NCI-H1417 (cell line): Measurements from ENCODE around the gene AUH.
A peak's percentile ranks its signal among the peaks of the same experiment; 100 is the strongest.
"Not testable (repeated sequence)": the region's sequence is repeated elsewhere in the genome, so short reads cannot be mapped to it uniquely, and the experiment has no call there.

Experiments
- DNase-seq, 3 experiments: peaks; one replicate each; lab custom pipeline; 2025; lab: John Stamatoyannopoulos, UW

Gene AUH

DNA sequence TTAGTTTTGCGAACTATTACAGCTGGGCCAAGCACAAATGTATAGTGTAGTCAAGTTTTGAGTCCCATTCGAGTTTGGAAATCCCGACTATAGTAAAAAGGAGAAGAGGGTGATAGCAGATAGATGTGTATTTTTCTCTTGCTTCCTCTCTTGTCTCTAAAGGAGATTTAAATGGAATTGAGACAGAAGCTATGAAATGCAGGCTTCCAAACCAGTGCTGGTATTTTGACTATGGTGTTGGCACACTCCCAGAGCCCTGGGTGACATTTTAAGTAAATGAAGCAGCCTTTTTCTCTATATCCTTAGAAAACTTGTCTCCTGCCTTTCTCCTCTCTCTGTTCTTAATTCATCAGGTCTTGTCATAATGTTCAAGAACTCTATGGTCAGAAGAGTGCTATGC is 17.7 kb upstream of the AUH start:
- DNase-seq = no peak

DNA sequence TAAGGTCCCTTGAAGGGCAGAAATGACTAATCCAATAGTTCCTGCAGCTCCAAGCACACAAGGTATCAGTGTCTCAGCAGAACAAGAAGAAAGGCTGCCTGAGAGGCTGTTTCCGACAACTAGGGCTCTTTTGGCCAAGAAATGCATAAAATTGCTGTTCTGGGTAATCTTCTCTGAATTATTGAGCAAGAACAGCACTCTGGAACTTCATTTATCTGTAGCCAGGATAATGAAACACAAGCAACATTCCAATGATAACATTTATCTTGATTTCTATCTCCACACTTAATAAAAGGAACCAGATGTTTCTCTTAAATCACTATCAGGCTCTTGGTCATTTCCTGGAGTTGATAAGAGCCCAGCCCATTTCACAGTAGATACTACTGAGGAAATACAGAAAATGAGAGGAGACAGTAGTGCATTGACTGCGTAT is 17.0 kb upstream of the AUH start:
- no peak for DNase-seq

DNA sequence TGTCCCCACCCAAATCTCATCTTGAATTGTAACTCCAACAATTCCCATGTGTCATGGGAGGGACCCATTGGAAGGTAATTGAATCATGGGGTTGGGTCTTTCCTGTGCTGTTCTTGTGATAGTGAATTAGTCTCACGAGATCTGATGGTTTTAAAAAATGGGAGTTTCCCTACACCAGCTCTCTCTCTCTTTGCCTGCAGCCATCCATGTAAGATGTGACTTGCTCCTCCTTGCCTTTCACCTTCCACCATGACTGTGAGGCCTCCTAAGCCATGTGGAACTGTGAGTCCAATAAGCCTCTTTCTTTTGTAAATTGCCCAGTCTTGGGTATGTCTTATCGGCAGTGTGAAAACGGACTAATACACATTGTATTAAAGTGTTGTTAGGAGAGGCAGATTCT is 16.3 kb upstream of the AUH start:
- not testable (repeated sequence) for DNase-seq

DNA sequence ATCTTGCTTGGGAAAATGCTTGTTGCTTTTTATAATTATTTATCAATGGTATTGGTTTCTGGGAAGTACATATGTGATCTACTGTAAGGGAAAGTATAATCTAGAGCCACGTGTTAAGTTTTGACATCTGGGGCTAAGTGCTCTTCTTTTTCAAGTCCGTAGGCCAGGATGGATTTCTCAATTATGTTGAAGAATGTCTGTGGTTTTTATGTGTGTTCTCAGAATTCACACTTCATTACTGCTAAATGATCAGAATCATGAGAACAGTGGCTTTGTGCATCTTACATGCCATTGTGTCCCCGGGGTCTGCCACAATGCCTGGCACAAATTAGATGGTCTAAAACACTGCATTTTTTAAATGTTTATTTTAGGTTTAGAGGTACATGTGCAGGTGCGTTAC is 14.5 kb upstream of the AUH start:
- no peak for DNase-seq

DNA sequence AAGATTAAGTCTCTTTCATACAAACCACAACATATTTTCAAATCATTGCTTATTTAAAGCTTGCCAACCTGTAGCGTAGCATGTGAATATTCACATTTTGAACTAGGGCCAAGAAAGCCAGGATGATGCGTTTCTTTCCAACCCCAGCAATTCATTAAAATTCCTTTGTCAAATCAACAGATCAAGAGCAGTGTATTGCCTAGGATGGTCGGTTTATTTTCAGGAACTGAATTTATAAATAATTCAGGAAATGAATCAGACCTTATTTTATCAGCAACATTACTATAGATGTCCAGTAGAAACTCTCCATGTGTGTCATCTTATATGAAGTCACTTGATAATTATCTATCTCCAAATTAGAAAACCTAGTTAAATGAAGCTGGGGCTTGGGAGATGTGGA is 13.2 kb upstream of the AUH start:
- DNase-seq = no peak

DNA sequence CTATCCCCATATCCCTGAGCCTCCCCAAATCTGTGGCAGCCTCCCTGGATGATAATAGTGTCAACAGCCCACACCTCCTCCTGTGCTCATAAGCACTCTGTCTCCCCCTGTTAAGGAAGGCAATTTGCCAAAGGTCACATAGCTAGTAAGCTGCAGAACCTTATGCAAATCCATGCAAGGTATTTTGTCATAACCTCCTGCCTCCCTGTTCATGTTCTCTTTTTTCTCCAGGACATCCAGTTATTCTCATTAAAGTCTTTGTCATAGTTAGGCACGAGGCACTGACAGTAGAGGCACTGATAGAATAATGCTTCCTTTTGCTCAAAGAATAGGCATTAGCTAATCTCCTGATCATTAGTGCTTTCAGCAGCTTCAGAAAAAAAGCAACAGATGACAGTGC is 10.2 kb upstream of the AUH start:
- DNase-seq = no peak

DNA sequence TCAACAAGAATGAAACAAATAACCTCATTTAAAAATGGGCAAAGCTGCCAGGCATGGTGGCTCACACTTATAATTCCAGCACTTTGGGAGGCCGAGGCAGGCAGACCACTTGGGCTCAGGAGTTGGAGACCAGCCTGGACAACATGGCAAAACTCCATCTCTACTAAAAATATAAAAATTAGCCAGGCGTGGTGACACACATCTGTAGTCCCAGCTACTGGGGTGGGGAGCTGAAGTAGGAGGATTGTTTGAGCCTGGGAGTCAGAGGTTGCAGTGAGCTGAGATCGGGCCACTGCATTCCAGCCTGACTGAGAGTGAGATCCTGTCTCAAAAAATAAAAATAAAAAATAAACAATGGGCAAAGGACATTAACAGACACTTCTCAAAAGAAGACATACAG is 8.3 kb upstream of the AUH start:
- DNase-seq = not testable (repeated sequence)

DNA sequence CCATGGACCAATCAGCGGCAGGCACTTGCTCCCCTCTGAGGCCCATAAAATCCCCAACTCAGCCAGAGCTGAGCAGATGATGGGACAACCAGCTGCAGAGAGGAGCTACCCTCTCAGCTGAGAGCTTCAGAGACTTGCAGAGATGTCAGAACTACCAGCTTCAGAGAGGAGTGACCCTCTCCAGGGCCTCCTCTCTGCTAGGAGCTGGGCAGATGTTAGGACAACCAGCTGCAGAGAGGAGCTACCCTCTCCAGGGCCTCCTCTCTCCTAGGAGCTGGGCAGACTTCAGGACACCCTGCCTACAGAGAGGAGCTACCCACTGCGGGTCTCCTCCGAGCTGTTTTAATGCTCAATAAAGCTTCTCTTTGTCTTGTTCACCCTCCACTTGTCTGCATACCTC is 3.0 kb upstream of the AUH start:
- no peak for DNase-seq

DNA sequence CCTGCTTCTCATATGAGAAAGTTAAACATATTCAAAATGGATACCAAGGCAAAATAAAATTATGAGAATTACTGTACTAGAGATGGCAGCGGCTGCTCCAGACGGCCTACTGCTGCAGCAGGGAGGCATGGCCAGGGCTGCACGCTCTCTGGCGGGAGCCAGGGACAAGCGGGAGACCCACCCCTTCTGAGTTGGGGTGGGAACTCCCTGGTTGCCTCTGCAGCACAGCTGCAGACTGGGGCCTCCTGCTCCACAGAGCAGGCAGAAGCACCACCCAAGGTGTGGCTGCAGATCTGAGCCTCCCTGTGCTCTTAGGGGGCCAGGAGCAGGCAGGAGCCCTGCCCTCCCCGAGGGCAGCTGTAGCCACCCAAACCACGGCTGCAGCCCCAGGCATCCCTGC is 2.3 kb upstream of the AUH start:
- no peak for DNase-seq

DNA sequence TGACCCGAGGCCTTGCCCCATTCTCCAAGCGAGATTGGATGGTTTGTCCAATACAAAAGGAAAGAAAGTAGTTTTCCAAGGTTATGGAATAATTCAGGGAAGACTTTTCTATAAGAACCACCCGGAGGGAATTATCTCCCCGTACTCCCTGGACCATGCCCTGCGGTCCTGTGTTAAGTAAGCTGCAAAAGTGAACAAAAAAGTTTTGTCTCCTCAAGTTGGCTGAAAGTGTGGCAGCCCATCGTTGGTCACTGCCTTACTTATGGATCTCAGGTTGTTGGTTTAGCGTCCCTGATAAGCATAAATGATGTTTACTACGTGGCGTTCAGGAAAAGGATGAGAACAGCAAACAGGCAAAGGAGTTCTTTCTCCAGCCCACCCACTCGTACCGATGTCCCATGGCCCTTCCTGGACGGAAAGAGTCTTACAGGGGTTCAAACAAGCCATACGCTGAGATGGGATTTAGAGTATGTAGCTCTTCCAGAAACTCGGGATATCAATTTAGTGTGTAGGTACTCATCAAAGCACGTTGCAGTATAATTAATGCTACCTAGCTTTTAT is 413 bp upstream of the AUH start:
- no peak for DNase-seq

DNA sequence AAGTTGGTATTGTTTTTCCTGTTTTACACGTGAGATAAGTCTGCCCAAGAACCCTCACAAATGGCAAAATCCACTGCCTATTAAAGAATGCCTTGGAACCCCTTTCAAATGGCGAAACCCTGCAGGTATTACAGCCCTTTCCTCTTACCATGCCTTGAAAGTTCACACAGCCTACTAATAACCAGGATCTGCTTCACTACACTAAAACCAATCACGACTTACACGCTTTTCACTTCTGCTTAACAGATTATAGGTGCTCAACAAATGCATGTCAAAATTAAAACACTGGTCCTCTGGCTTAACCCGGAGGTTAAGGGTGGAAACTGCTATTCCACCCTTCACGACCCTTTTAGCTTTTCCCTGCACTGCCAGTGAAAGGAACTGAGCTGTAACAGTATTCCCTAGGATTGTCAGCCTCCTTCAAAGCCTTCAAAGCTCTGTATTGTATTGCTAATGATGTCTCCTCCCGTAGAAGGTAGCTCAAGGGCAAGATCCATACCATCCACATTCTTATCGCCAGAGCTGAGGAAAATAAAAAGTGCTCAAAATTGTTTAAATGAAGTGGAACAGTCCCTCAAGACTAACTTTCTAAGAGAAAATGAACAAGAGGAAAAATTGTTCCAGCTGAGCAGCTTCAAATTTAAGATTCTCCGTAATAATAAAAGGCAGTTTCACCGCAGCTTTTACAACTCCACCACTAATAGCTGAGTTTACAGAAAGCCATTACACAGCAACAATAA is 997 bp downstream of the AUH start:
- peak; percentile 36 to 78 (median 44) for DNase-seq

DNA sequence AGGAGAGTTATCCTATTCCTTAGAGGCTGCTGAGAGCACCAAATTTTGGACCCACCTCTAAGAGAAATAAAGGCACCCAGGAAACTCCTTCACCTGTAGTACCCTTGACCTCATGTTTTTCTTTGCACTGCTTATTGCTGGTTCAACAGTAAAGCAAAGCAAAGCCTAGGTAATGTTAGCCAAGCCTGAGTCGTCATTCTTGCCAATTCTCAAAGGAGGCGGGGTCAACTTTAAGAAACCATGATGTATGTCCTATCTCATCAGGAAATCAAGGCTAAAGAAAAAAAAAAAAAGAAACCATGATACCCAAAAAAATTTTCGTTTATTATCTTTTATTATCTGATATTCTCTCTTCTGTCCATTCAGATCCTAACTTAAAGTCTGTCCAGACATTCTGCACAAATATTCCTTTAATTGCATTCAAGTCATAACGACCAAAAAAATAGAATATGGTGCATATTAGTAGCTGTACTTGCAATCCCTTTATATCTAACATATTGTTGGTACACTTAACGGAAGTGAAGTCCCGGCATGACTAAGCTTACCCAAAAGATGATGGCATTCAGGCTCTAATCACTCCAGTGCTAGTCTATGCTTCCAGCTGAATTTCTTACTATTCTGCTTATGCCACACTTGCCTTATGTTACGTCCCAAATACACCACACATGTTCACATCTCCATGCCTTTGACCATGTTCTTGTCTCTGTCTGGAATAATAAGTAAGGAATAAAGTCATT is 1.8 kb downstream of the AUH start:
- DNase-seq = no peak

DNA sequence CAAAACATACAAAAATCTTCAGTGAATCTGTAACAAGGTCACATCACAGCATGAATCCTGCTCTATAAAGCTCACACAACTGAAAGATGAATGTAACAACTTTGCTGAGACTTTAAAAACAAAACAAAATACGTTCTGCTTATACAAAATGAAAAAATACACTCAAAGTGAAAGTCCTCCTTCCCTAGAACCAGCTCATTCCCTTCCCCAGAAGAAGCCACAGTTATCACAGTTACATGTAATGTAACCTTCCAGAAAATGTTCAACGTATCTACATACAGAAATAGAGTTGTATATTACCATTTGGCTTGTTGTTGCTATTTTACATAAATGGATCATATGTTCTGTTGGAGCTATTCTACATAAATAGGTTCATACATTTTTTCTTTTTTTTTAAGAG is 2.6 kb downstream of the AUH start:
- no peak for DNase-seq

DNA sequence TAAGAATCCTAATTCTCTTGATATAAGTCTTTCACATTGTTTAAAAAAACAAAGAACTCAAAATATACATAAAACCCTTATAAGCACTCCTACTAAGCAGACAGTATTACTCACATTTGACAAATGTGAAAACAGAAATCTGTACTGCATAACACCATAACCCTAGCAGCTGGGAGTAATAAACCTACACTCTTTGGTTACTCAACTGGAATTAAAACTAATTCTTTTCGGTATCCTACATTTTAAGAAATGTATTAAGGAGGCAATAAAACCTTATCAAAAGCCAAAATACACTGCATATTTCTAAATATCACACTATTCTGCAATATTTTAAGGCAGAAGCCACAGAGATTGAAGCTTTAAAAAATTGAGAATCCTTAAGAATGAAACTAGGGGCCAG is 6.8 kb downstream of the AUH start:
- no peak for DNase-seq

DNA sequence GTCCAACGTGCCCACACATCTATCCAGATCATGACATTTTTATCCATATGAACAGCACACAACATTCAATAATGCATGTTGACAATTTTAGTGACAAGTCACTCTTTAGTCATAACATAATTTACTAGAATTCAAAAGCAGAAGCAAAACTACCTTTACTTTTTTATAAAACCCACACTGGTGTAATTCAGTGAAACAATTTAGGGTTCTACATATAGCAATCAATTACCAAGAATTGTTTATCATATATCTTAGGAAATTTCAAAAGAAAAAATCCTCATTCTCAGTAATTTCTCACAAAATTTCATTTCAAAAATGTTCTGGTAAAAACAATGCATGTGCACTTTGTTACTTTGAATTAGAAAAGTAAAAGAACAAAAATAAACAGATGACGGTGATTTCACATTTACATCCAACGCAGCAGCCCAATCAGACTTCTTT is 12.6 kb downstream of the AUH start:
- no peak for DNase-seq

DNA sequence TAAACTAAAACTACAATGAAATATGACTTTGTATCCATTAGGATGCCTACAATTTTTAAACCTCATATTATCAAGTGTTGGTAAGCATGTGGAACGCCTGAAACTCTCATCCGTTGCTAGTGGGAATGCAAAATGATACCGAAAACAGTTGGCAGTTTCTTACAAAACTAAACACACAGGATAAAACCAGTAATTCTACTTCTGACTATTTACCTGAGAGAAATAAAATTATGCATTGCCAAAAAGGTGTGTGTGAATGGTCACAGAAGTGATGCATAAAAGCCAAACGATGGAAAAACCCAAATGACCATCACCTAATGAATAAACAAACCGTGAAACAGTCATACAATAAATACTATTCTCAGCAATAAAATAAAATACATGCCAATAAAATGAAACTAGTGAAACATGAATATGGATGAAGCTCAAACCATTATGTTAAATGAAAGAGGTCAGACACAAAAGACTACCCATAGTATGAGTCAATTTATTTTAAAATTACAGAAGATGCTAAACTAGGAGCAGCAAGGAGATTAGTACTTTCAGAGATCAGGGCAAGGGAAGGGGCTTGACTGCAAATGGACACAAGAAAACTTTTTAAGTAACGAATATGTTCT is 13.4 kb downstream of the AUH start:
- no peak for DNase-seq

DNA sequence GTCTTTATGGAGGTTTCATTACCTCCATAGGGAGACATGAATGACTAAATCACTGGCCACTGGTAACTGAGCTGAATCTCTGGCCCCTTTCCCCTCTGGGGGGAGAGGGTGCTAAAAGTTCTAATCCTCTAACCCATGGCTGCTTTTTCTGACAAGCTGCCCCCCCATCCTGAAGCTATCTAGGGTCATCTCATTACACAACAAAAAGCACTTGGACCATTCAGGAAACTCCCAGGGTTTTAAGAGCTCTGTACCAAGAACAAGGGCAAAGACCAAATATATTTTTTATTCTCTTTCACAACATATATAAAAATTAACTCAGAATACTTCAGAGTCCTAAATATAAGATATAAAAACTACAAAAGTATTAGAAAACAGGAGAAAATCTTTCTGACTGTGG is 14.3 kb downstream of the AUH start:
- DNase-seq = no peak

DNA sequence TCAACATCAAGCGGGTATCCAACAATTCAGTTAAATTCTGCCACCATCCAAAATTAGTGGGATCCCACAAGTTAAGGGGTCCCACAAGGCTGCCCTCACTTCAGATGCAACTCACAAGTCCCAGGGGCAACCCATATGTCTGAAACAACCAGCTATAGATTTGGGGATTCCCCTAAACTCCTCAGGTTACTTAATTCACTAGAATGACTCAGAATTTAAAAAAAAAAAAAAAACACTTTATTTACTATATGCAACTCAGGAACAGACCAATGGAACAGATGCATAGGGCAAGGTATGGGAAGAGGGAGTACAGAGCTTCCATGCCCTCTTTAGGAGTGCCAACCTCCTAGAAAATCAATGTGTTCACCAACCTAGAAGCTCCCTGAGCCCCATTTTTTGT is 15.1 kb downstream of the AUH start:
- no peak for DNase-seq

DNA sequence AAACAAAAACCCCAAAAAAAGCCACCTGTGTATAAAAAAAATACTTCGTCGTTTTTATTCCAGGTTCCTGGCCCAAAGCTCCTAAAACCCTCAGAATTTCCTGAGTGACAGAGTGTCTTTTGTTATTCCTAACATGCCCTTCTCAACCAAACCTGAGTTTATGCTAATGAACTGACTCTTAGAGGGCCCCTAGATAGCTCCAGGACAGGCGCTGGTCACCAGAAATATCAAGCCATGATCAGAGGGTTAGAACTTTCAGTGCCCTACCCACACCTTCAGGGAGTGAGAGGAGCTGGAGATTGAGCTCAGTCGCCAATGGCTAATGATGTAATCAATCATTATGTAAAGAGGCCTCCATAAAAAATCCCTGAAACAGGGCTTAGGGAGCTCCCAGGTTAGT is 15.7 kb downstream of the AUH start:
- no peak for DNase-seq

DNA sequence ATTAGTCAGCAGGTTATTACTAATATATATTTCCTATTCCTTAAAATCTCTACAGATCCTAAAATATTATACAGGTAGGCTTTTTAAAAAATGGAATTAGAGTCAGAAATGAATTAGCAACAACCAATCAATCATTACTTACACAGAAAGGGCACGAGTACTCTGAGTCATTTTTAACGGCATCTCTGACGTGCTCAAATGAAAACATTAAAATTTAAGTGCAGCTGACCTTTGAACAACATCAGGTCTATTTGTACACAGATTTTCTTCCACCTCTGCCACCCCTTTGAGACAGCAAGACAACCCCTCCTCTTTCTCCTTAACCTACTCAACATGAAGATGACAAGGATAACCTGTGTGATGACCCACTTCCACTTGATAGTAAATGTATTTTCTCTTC is 19.1 kb downstream of the AUH start:
- DNase-seq = no peak

DNA sequence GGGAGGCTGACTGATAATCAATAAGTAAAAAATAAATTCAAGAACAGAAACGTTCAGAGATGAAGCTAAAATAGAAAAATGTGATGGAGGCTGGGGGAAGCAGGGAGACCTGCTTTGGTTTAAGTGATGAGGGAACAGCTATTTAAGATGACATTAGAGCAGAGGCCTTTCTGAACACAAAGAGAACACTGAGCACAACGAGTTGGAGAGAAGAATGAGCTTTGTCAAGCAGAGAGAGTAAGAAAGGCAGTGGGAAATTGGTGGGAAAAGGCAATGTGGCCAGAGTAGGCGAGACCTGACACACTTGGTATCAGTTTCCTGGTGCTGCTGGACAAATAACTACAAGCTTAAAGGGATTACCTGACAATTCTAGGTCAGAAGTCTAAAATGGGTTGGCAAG is 20.0 kb downstream of the AUH start:
- DNase-seq = no peak

DNA sequence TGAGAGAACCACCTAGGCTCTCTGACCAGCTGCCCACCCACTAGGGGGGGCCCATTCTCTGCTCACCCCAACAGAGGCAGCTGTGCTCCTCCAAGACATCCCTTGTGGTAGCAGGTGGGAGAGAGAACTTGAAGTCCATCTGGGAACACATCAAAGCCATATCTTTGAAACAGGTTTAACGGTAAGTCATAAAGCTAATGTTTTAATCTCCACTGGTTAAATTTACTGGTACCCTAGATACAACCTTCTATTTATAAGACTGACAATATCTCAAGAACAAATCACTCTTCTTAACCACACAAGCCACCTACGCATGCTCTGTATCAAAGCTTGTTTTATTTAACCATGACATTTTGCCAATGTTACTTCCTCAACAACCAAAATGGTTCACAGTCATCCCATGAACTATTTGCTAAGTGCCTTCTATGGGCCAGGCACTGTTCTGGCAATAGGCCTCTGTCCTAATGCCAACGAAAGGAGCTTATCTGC is 20.4 kb downstream of the AUH start:
- DNase-seq = no peak
